Measurements from ENCODE around the gene P2RY4. TPM values are rescaled to one million over a fixed set of nuclear protein-coding genes. Genes with fewer than 3 reads are reported as not detected.

Gene P2RY4
- polyA plus RNA-seq, 1 donor from 2014 or later: not detected

GRCh38 chrX:70289793-70290770, 30.1 kb upstream of the P2RY4 start, which contains the start of the genes KIF4A and PDZD11:
TSS of gene KIF4A (plus strand) at chrX:70290104. CDS start at chrX:70290459, 355 bp downstream.
TSS of gene PDZD11 (minus strand) at chrX:70289927. CDS start at chrX:70289341, 586 bp downstream.
- Histone ChIP-seq H3K9ac (ENCODE audit: low read length) (peak within 1 kb of the TSS; percentile 65), H3K79me2 (replicated peaks; ENCODE audit: insufficient read depth, low read length) (peaks cover 15% of the 10 kb centered on the region), H4K20me1 (ENCODE audit: insufficient read depth) (no peaks in the 10 kb centered on the region), H3K27ac (ENCODE audit: low read length) (no peak within 1 kb of the TSS), H3K36me3 (ENCODE audit: insufficient read depth, low read length) (no peaks in the 10 kb centered on the region), H3F3A (ENCODE audit: insufficient read depth, low read length, poor library complexity, severe bottlenecking) (no peaks in the 10 kb centered on the region), H2AFZ (ENCODE audit: low read depth, low read length) (peak within 1 kb of the TSS; percentile 21), H3K4me2 (ENCODE audit: low read length) (peak within 1 kb of the TSS; percentile 44), H3K9me3 (ENCODE audit: low read length) (no peaks in the 10 kb centered on the region), H3K4me3 (ENCODE audit: low read length) (peak within 1 kb of the TSS; percentile 73), H3K9me2 (ENCODE audit: insufficient read depth, low read length) (no peaks in the 10 kb centered on the region), H3K27me3 (ENCODE audit: insufficient read depth, low read depth, low read length) (no peaks in the 10 kb centered on the region)
- TF ChIP-seq EP300 (conservative IDR thresholded peaks at IDR 0.05; ENCODE audit: poor library complexity, severe bottlenecking) (no peak), SMC3 (conservative IDR thresholded peaks at IDR 0.05; ENCODE audit: poor library complexity) (peak; percentile 13), POLR2AphosphoS5 (IDR thresholded peaks at IDR 0.05) (peak; percentile 79), TAF1 (IDR thresholded peaks at IDR 0.05; ENCODE audit: low read depth) (no peak), MXI1 (conservative IDR thresholded peaks at IDR 0.05; ENCODE audit: poor library complexity, severe bottlenecking) (peak; percentile 91), RAD21 (conservative IDR thresholded peaks at IDR 0.05) (peak; percentile 38)

GRCh38 chrX:70289168-70289792, 29.3 kb upstream of the P2RY4 start:
- Histone ChIP-seq H3K27me3 (ENCODE audit: insufficient read depth, low read depth, low read length) (no peaks in the 10 kb centered on the region), H3K9me3 (ENCODE audit: low read length) (no peaks in the 10 kb centered on the region), H4K20me1 (ENCODE audit: insufficient read depth) (no peaks in the 10 kb centered on the region), H3K9me2 (ENCODE audit: insufficient read depth, low read length) (no peaks in the 10 kb centered on the region), H2AFZ (ENCODE audit: low read depth, low read length) (peak overlapping the region; percentile 21), H3K4me2 (ENCODE audit: low read length) (peak overlapping the region; percentile 44), H3K36me3 (ENCODE audit: insufficient read depth, low read length) (no peaks in the 10 kb centered on the region), H3F3A (ENCODE audit: insufficient read depth, low read length, poor library complexity, severe bottlenecking) (no peaks in the 10 kb centered on the region), H3K4me3 (ENCODE audit: low read length) (peak overlapping the region; percentile 73), H3K9ac (ENCODE audit: low read length) (peak overlapping the region; percentile 65), H3K27ac (ENCODE audit: low read length) (no peak overlapping the region), H3K79me2 (replicated peaks; ENCODE audit: insufficient read depth, low read length) (peaks cover 15% of the 10 kb centered on the region)
- TF ChIP-seq POLR2AphosphoS5 (IDR thresholded peaks at IDR 0.05) (no peak), SMC3 (conservative IDR thresholded peaks at IDR 0.05; ENCODE audit: poor library complexity) (no peak), RAD21 (conservative IDR thresholded peaks at IDR 0.05) (no peak), CTCF (IDR thresholded peaks at IDR 0.05; ENCODE audit: poor library complexity, severe bottlenecking) (no peak), TAF1 (IDR thresholded peaks at IDR 0.05; ENCODE audit: low read depth) (no peak), EZH2 (IDR thresholded peaks at IDR 0.05; ENCODE audit: borderline replicate concordance, insufficient read depth, low read length, poor library complexity, severe bottlenecking) (no peak), EP300 (conservative IDR thresholded peaks at IDR 0.05; ENCODE audit: poor library complexity, severe bottlenecking) (no peak)

- TF ChIP-seq RAD21 (conservative IDR thresholded peaks at IDR 0.05): no peak
- TF ChIP-seq EZH2 (IDR thresholded peaks at IDR 0.05; ENCODE audit: borderline replicate concordance, insufficient read depth, low read length, poor library complexity, severe bottlenecking): no peak
- no peak for TF ChIP-seq EP300 (conservative IDR thresholded peaks at IDR 0.05; ENCODE audit: poor library complexity, severe bottlenecking)
- TF ChIP-seq REST (IDR thresholded peaks at IDR 0.05; ENCODE audit: borderline replicate concordance): no peak
- no peak for TF ChIP-seq CTCF (IDR thresholded peaks at IDR 0.05; ENCODE audit: poor library complexity, severe bottlenecking)
- TF ChIP-seq MXI1 (conservative IDR thresholded peaks at IDR 0.05; ENCODE audit: poor library complexity, severe bottlenecking): no peak
- no peak for TF ChIP-seq SMC3 (conservative IDR thresholded peaks at IDR 0.05; ENCODE audit: poor library complexity)
- TF ChIP-seq POLR2AphosphoS5 (IDR thresholded peaks at IDR 0.05): no peak
- no peak for TF ChIP-seq TAF1 (IDR thresholded peaks at IDR 0.05; ENCODE audit: low read depth)
- Histone ChIP-seq H3K36me3 (ENCODE audit: insufficient read depth, low read length) (no peaks in the 10 kb centered on the region), H3K9ac (ENCODE audit: low read length) (no peak within 1 kb of the TSS), H3K9me2 (ENCODE audit: insufficient read depth, low read length) (no peaks in the 10 kb centered on the region), H3K27ac (ENCODE audit: low read length) (no peak within 1 kb of the TSS), H3K79me2 (replicated peaks; ENCODE audit: insufficient read depth, low read length) (no peaks in the 10 kb centered on the region), H2AFZ (ENCODE audit: low read depth, low read length) (no peak within 1 kb of the TSS), H3K9me3 (ENCODE audit: low read length) (no peaks in the 10 kb centered on the region), H3K27me3 (ENCODE audit: insufficient read depth, low read depth, low read length) (no peaks in the 10 kb centered on the region), H3F3A (ENCODE audit: insufficient read depth, low read length, poor library complexity, severe bottlenecking) (no peaks in the 10 kb centered on the region), H3K4me2 (ENCODE audit: low read length) (no peak within 1 kb of the TSS), H3K4me3 (ENCODE audit: low read length) (no peak within 1 kb of the TSS), H4K20me1 (ENCODE audit: insufficient read depth) (no peaks in the 10 kb centered on the region)
Observed at GRCh38 chrX:70281951-70282350, 21.9 kb upstream of the P2RY4 start, which contains the start of gene RAB41. TSS of gene RAB41 (plus strand) at chrX:70282172. CDS start at chrX:70282218, 46 bp downstream.

All from neural cell (in vitro differentiated cells).